Panc1 (cell line): ENCODE measurements around the gene PRKCZ. TPM values are rescaled to one million over a fixed set of nuclear protein-coding genes. Genes with fewer than 3 reads are reported as not detected.

Experiments used
- ATAC-seq: fragments of 200-7000 bp; cut with Tn5 transposase; 2 replicates; pipeline ENCODE4 v1.9.1; 2020; ENCODE audit warnings: mild to moderate bottlenecking, moderate library complexity
- BruUV-seq: library from RNA; stranded (reverse); fragments of 400-500 nt; replicated peaks from 2 replicates; lab custom pipeline; 2021; lab: Mats Ljungman, UMichigan
- CTCF ChIA-PET: fragments of 300-600 bp; sonication (Branson Sonifier 250); formaldehyde crosslinking; loops from one replicate; lab custom pipeline; 2022; ENCODE audit warnings: antibody characterized with exemption; lab: Charles Lee
- POLR2A ChIA-PET: fragments of 300-600 bp; sonication (Branson Sonifier 250); formaldehyde crosslinking; loops from one replicate; lab custom pipeline; 2022; ENCODE audit warnings: antibody characterized with exemption; lab: Charles Lee
- DNase-seq: peaks from one replicate; pipeline ENCODE4 v3.0.0-alpha.2; 2010; ENCODE audit warnings: low read depth, low spot score
- H3K27ac ChIP-seq: 2 replicates; pipeline ENCODE4 v1.5.1; 2011; ENCODE audit warnings: mild to moderate bottlenecking, low read length, inconsistent platforms
- H3K27me3 ChIP-seq: fragments of 200-500 bp; sonication (Bioruptor generic); 2 replicates; pipeline ENCODE4 v1.6.0; 2014; ENCODE audit warnings: low read length, inconsistent platforms; ENCODE audit not compliant: control insufficient read depth, insufficient read depth
- H3K36me3 ChIP-seq: fragments of 200-500 bp; sonication (Bioruptor generic); 2 replicates; pipeline ENCODE4 v1.5.1; 2014; ENCODE audit warnings: inconsistent platforms, mild to moderate bottlenecking, low read length, moderate library complexity; ENCODE audit not compliant: control insufficient read depth, insufficient read depth
- H3K4me1 ChIP-seq: 2 replicates; pipeline ENCODE4 v1.5.1; 2011; ENCODE audit warnings: inconsistent platforms, mild to moderate bottlenecking, low read length, moderate library complexity; ENCODE audit not compliant: control insufficient read depth, insufficient read depth
- H3K4me3 ChIP-seq, 2 experiments: 2 replicates each; pipeline ENCODE4 v1.5.1; 2011 to 2012; ENCODE audit warnings: low read depth in 2 of 2, low read length in 2 of 2, mild to moderate bottlenecking in 2 of 2, inconsistent platforms in 1 of 2, moderate library complexity in 1 of 2
- H3K9me3 ChIP-seq: fragments of 200-500 bp; sonication (Bioruptor generic); 2 replicates; pipeline ENCODE4 v1.5.1; 2014; ENCODE audit warnings: low read depth, mild to moderate bottlenecking, inconsistent platforms, low read length, moderate library complexity; ENCODE audit not compliant: control insufficient read depth, insufficient read depth
- CTCF ChIP-seq: fragments of 450-650 bp; IDR thresholded peaks from 2 replicates; pipeline ENCODE4 v1.5.1; 2017; ENCODE audit warnings: mild to moderate bottlenecking
- POLR2AphosphoS5 ChIP-seq: IDR thresholded peaks from 2 replicates; pipeline ENCODE4 v1.6.1; 2012; ENCODE audit warnings: mild to moderate bottlenecking, low read depth, low read length, moderate library complexity
- REST ChIP-seq, 2 experiments: IDR thresholded peaks; 2 replicates each; pipeline ENCODE4 v1.6.1; 2011 to 2012; ENCODE audit warnings: low read depth in 2 of 2, control low read depth in 1 of 2, low read length in 1 of 2, mild to moderate bottlenecking in 1 of 2, moderate library complexity in 1 of 2; ENCODE audit not compliant: insufficient read depth in 1 of 2
- SIN3A ChIP-seq: IDR thresholded peaks from 2 replicates; pipeline ENCODE4 v1.6.1; 2012; ENCODE audit warnings: low read depth, mild to moderate bottlenecking, low read length, moderate library complexity, borderline replicate concordance; ENCODE audit not compliant: insufficient read depth
- TCF7L2 ChIP-seq: IDR thresholded peaks from 2 replicates; pipeline ENCODE4 v1.6.1; 2011; ENCODE audit warnings: mild to moderate bottlenecking, low read depth, low read length, inconsistent platforms
- in situ Hi-C: cut with HindIII; loops from 2 replicates; pipeline ENCODE4 v1.10.0; 2016; ENCODE audit warnings: low sequenced_read_pairs, low pct_unique_long_range_greater_than_20kb
- intact Hi-C: fragments of 100-400 bp; cut with micrococcal nuclease; formaldehyde crosslinking; loops from one replicate; pipeline ENCODE4 v1.10.0; 2022; ENCODE audit not compliant: unreplicated experiment
- total RNA-seq: library from RNA; stranded (reverse); gene quantifications from one replicate; pipeline ENCODE4 v1.2.1, GENCODE V29; 2021; ENCODE audit not compliant: unreplicated experiment

PRKCZ gene
- total RNA-seq, 1 experiment from 2014 or later = 26.7 TPM

DNA sequence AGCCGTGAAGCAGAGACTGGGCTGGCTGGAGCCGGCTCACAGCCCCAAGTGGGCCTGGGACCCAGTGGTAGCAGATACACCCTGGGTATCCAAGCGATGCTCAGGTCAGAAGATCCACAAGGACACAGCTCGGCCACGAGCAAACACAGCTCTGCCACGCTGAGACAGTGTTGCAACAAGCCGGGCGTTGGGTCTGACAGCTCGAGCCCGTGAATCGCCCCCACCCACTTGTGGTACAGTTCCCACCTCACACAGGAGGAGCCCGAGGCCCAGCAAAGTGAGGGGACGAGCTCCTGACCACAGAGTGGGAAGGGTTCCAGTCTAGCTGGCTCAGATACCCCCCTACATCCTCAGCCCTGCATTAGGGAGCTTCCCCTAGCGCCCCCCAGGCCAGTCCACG lies 8.9 kb upstream of the PRKCZ start:
- in situ Hi-C loops (no loop called here), intact Hi-C loops (no loop called here)
- BruUV-seq = no TSS peak
- Histone ChIP-seq H3K27ac (no peak overlapping the region), H3K27me3 (no peaks in the 10 kb centered on the region), H3K9me3 (no peaks in the 10 kb centered on the region), H3K4me1 (no peaks in the 10 kb centered on the region), H3K36me3 (no peaks in the 10 kb centered on the region), H3K4me3 (no peak overlapping the region)
- ATAC-seq = no peak
- TF ChIP-seq SIN3A = no peak
- TF ChIP-seq POLR2AphosphoS5 = no peak
- TF ChIP-seq CTCF = no peak
- TF ChIP-seq TCF7L2 = no peak
- TF ChIP-seq REST (IDR thresholded peaks at IDR 0.05; ENCODE audit: insufficient read depth in 1 of 2, low read depth in 2 of 2, low read length in 1 of 2) = no peak
- CTCF ChIA-PET = interaction anchor here (1.1 kb wide), 1 partner anchor 81 kb away, joined by 3 read pairs; no protein-coding TSS in a partner anchor
- no peak for DNase-seq
- POLR2A ChIA-PET = interaction anchor here (0.6 kb wide), 1 partner anchor 254 kb away, joined by 3 read pairs; no protein-coding TSS in a partner anchor

DNA sequence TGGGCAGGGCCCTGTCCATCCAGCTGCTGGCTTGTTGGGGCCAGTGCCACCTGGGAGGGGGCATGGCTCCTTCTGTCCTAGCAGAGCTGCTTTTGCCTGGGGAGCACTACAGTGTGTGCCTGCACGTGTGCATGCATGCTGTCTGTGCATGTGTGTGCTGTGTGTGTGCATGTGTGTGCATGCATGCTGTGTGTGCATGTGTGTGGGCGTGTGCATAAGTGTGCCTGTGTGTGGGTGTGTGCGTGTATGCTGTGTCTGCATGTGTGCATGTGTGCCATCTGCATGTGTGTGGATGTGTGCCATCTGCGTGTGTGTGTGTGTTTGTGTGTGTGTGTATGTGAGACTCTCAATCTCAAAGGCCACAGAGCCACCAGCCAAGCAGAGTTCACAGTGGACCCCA lies 8.3 kb upstream of the PRKCZ start:
- ChIA-PET CTCF (no interaction called here), POLR2A (no interaction called here)
- in situ Hi-C loops (no loop called here), intact Hi-C loops (no loop called here)
- Histone ChIP-seq H3K27me3 (no peaks in the 10 kb centered on the region), H3K4me1 (no peaks in the 10 kb centered on the region), H3K27ac (no peak overlapping the region), H3K4me3 (no peak overlapping the region), H3K9me3 (no peaks in the 10 kb centered on the region), H3K36me3 (no peaks in the 10 kb centered on the region)
- no peak for TF ChIP-seq REST (IDR thresholded peaks at IDR 0.05; ENCODE audit: insufficient read depth in 1 of 2, low read depth in 2 of 2, low read length in 1 of 2)
- ATAC-seq = no peak
- no peak for DNase-seq
- no TSS peak for BruUV-seq
